COLO668 (cell line): ENCODE results near the gene PLA2G2E.
"Not testable (repeated sequence)": the region's sequence is repeated elsewhere in the genome, so short reads cannot be mapped to it uniquely, and the experiment has no call there.

Experiments
- DNase-seq: peaks from one replicate; lab custom pipeline; 2025; ENCODE audit not compliant: unreplicated experiment; lab: John Stamatoyannopoulos, UW

PLA2G2E gene

GRCh38 chr1:19885821-19886220, 37.6 kb downstream of the PLA2G2E start:
- DNase-seq, result no peak

GRCh38 chr1:19884312-19884711, 39.1 kb downstream of the PLA2G2E start:
- DNase-seq, result no peak

GRCh38 chr1:19882111-19883071, 41.0 kb downstream of the PLA2G2E start, which contains the start of gene OTUD3:
Gene OTUD3, plus strand, starts transcription at chr1:19882395. Its CDS starts 119 bp downstream, at chr1:19882514.
- peak; percentile 99 for DNase-seq

- not testable (repeated sequence) for DNase-seq
Measured at GRCh38 chr1:19880841-19881240, 42.6 kb downstream of the PLA2G2E start.

GRCh38 chr1:19879661-19880060, 43.8 kb downstream of the PLA2G2E start:
- no peak for DNase-seq

DNA sequence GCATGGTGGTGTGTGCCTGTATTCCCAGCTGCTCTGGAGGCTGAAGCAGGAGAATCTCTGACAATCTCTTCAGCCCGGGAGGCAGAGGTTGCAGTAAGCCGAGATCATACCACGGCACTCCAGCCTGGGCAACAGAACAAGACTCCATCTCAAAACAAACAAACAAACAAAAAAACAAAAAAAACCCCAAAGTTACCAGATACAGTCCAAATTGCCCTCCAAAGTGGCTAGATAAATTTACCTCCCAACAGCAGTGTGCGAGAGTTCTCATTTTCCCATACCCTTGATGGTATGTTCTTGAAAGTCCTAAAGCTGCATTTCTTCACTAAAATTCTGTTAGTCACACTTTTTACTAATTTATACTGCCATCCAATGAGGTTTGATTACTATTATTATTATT, 44.2 kb downstream of the PLA2G2E start:
- no peak for DNase-seq

GRCh38 chr1:19878637-19878985, 44.8 kb downstream of the PLA2G2E start:
- DNase-seq, result no peak

DNA sequence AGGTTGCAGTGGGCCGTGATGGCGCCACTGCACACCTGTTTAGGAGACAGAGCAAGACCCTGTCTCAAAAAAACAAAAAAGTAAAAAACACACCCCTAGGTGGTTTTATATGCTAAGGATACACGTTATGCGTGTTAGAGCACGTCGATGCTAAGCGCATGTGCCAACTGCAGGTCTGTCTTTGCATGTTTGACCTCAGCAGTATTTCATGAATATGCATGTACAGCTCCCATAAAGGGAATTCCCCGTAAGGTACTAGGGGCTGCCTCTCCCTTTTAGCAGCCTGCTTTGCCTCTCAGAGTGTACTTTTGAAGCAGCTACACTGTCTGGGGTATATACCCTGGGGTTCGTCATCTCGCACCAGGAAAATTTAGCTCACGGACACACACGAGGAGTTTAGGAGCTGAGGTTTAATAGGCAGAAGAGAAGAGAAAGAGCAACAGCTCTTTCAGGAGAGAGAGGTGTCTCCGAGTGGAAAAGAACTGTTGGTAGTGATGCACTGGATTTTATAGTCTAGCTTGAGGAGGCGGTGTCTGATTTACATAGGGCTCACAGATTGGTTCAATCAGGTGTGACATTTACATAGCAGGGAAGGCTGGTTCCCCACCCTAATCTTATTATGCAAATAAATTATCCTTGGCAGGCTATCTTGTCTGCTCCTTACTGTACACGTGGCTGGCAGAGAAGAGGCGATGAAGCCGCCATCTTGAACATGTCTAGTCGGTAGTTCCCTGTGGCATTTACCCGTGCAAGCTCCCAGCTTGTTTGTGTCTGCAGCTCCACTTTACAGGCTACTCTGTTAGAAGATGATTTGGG, 45.4 kb downstream of the PLA2G2E start:
- DNase-seq, result no peak

DNA sequence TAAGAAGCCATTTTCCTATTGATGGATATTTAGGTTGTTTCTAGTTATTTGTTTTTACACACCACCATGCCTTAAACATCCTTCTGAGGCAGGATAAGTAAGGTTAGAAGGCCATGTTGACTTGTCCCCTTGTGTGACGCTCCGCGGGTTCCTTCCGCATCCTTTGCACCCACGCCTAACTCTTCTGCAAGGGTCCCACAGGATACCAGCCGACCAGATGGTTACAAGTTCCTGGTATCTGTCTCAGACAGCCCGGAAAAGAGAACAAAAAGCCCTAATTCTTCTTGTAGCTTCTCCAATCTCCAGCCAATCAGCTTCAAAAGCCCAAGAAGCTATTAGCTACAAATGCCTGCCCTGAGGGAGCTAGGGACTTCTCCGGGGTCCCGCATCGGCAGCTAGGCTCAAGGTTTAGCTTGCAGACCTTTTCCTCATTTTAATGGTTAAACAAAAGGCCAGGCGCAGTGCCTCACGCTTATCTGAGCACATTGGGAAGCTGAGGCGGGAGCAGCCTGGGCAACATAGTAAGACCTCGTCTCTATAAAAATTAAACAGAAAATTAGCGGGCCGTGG, 46.2 kb downstream of the PLA2G2E start:
- DNase-seq, result no peak

GRCh38 chr1:19872190-19872589, 51.2 kb downstream of the PLA2G2E start:
- DNase-seq, result peak; percentile 97
